MV-4-11 (cell line): Measurements from ENCODE around the gene PRKCB.

Experiments used
- DNase-seq: peaks from one replicate; lab custom pipeline; 2025; lab: John Stamatoyannopoulos, UW

Gene PRKCB

GRCh38 chr16:23966597-23967394 lies 131.0 kb downstream of the PRKCB start:
- peak; percentile 66 for DNase-seq

DNA sequence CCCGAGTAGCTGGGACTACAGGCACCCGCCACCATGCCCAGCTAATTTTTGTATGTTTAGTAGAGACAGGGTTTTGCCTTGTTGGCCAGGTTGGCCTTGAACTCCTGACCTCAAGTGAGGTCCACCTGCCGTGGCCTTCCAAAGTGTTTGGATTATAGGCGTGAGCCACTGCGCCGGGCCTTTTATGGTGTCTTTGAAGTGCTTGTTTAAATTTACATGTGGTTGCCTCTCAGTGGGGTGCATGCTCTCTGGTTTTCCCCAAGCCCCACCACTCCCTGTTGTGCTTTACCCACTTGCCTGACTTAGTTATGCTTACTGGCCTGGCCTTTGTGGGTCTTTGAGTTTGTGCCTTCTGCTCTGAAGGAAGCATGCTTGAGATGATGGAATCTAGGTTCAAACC lies 132.0 kb downstream of the PRKCB start:
- DNase-seq, result no peak

GRCh38 chr16:23968176-23968575 lies 132.4 kb downstream of the PRKCB start:
- no peak for DNase-seq

GRCh38 chr16:23969468-23970297 lies 133.9 kb downstream of the PRKCB start:
- peak; percentile 7 for DNase-seq

- peak; percentile 8 for DNase-seq
These were observed 138.4 kb downstream of the PRKCB start for GRCh38 chr16:23974223-23974622.

DNA sequence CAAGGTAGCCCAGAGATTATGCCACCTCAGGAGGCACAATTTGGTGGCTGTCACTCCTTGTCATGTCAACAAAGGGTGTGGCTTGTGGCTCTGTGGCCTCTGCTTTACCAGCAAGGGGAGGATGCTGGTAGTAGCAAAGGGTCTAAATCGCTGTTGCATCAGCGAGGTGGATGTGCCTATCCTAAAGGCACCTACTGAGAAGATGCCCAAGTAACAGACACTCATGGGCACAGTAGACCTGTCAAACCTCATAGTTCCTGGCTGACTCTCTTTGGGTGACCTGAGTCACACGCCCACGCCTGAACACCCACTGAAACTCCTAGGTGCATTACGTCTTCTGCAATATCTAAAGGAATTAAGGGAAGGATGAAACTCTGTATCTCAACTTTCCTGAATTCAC lies 139.5 kb downstream of the PRKCB start:
- DNase-seq, result no peak

DNA sequence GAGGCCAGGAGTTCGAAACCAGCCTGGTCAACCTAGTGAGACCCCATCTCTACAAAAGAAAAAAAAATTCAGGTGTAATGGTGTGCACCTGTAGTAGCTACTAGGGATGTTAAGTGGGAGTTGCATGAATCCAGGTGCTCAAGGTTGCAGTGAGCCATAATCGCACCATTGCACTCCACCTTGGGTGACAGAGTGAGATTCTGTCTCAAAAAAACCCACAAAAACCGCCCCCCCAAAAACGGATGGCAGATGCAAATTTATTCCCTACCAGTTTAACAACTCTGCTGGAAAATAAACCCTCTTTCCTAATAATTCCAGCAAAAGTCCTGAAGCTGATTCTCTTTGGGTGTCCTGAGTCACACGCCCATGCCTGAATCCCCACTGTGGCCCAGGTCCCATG lies 140.3 kb downstream of the PRKCB start:
- DNase-seq, result no peak

- no peak for DNase-seq
These were observed 140.7 kb downstream of the PRKCB start for GRCh38 chr16:23976524-23976923.

- no peak for DNase-seq
These were observed 143.7 kb downstream of the PRKCB start for GRCh38 chr16:23979441-23979840.

DNA sequence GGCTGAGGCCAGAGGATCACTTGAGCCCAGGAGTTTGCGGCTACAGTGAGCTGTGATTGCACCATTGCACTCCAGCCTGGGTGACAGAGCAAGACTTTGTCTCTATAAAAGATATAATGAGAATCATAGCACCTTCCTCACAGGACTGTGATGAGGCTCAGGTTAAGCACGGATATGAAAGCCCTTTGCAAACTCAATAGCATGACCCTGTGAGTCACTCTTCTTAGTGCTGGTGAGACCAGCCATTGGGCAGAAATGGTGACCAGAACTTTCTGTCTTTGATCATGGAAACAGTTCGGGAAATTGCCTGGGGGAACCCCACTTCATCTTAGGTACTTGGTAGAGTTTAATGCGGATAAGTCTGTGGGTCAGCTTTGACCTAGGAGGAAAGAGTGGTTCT lies 144.2 kb downstream of the PRKCB start:
- no peak for DNase-seq

DNA sequence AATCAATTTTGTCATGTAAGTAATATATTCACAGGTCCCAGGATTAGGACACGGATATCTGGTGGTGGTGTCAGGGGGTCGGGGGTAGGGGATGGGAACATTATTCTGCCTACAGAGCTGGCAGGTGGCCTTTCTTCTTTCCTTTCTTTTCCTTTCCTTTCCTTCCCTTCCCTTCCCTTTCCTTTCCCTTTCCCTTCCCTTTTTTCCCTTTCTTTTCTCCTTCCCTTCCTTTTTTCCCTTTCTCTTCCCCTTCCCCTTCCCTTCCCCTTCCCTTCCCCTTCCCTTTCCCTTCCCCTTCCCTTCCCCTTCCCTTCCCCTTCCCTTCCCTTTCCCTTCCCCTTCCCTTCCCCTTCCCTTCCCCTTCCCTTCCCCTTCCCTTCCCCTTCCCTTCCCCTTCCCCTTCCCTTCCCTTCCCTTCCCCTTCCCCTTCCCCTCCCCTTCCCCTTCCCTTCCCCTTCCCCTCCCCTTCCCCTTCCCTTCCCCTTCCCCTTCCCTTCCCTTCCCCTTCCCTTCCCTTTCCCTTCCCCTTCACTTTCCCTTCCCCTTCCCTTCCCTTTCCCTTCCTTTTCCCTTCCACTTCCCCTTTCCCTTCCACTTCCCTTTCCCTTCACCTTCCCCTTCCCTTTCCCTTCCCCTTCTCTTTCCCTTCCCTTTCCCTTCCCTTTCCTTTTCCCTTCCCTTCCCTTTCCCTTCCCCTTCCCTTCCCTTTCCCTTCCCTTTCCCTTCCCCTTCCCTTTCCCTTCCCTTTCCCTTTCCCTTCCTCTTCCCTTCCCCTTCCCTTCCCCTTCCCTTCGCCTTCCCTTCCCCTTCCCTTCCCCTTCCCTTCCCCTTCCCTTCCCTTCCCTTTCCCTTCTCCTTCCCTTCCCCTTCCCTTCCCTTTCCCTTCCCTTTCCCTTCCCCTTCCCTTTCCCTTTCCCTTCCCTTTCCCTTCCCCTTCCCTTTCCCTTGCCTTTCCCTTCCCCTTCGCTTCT lies 145.9 kb downstream of the PRKCB start:
- DNase-seq, result no peak

- no peak for DNase-seq
These were observed 150.7 kb downstream of the PRKCB start for GRCh38 chr16:23986455-23986854.

DNA sequence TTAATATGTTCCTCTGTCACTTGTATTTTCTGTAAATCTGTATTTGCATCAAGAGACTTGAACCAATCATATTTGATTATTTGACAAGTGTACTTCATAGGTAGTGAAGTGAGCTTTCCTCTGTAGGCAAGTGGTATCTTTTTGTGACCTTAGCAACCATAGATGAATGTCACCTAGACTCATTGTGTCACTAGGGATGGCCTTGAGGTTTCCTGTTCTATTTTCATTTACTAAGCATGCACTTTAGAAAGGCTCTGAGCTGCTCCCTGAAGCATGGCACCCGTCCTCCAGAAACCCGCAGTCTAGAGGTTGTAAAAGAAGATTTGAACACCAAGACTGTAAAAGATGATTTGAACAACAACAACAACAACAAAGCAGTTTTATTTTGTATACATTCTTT lies 151.7 kb downstream of the PRKCB start:
- DNase-seq, result no peak

DNA sequence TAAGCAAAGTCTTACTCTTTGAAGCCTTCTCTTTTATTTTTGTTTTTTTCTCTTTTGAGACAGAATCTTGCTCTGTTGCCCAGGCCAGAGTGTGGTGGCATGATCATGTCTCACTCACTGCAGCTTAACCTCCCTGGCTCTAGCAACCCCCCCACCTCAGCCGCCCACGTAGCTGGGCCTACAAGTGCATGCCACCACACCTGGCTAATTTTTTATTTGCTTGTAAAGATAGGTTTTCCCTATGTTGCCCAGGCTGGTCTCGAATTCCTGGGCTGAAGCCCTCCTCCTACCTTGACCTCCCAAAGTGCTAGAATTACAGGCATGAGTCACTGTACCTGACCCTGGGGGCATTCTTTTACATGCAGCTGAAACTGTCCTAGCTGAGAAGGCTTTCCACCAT lies 154.7 kb downstream of the PRKCB start:
- DNase-seq, result no peak

DNA sequence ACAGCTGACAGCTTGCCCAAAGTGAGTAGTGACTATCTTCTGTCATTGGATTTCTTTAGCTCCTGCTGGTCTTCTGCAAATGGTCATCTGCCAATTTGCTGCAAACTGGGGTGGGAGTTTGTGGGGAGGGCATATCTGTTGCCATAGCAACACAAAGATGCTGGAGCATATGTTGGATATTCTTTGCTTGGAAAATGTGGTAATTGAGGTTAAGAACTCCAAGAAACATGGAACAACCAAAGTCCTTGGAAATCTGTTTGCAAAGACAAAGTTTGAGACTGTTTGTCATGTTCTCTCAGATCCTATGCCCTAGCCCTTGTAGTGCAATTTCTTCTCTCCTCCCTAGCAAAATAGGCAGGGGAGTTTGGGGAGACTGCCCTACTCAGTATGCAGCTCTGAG lies 155.3 kb downstream of the PRKCB start:
- no peak for DNase-seq

- no peak for DNase-seq
These were observed 158.8 kb downstream of the PRKCB start for GRCh38 chr16:23994615-23995014.

- DNase-seq, result no peak
These were observed 160.6 kb downstream of the PRKCB start for GRCh38 chr16:23996258-23996955.

DNA sequence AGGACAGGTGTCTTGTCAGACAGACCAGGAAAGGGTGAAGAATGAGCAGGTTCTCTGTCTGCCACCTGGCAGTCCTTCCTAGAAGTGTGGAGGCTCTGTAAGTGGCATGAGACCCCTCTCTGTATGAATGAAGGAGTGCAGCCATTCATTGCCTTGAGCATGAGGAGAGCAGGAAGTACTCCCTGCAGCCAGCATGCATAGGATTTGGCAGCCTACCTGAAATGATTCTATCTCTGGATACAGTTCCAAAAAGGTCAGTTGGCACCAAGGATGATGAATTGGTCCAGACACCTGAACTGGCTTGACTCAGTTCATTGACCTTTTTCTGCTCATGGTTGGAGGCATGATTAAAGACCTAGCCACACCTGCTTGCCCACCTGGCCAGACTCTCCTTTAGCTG lies 163.0 kb downstream of the PRKCB start:
- no peak for DNase-seq

DNA sequence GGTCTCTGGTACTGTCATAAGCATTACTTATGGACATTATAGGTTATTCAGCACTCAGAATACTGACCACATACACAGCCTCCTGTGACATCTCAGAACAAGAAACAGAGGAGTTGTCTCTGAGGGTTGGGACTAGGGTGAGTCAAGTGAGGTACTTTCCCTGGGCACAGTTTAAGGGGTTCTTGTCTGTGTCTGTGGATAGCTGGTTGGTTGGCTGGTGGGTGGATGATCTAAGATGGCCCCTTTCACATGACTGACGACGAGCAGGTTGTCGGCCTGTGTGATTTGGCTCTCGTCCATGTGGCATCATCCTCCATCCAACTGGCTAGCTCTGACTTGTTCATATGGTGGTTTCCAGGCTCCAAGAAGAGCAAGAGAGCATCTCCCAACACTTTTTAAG lies 163.9 kb downstream of the PRKCB start:
- DNase-seq, result no peak

- no peak for DNase-seq
These were observed 165.9 kb downstream of the PRKCB start for GRCh38 chr16:24001710-24002109.

- DNase-seq, result no peak
These were observed 166.8 kb downstream of the PRKCB start for GRCh38 chr16:24002619-24003018.

DNA sequence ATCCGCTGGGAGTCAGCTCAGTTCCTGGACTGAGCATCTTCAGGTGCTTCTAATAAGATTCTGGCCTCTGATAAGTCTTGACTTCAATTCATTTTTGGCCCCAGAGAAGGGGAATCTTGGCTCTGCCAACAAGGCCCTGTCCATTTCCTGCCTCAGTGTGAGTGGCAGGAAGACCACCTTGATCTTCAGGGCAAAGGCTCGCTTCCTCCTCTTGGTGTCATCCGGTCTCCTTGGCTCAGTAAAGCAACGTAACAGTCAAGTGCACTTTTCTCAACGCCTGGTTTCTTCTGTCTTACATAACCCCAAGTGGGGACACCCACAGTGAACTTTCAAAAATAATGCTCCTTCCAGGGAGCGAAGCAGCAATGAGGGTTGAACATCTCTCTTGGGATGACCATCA lies 169.8 kb downstream of the PRKCB start:
- DNase-seq, result no peak
